ENCODE measurements around the gene FGF14.

Gene FGF14

GRCh38 chr13:101978552-101979315, 423.1 kb downstream of the FGF14 start:
- no peak overlapping the region for H3K4me3 ChIP-seq (replicated peaks; ENCODE audit: low read depth, low read length)
- TF ChIP-seq CTCF (IDR thresholded peaks at IDR 0.05; ENCODE audit: low read depth, low read length, missing control alignments) = no peak
- DNase-seq (ENCODE audit: extremely low read depth, low read depth) = no peak

DNA sequence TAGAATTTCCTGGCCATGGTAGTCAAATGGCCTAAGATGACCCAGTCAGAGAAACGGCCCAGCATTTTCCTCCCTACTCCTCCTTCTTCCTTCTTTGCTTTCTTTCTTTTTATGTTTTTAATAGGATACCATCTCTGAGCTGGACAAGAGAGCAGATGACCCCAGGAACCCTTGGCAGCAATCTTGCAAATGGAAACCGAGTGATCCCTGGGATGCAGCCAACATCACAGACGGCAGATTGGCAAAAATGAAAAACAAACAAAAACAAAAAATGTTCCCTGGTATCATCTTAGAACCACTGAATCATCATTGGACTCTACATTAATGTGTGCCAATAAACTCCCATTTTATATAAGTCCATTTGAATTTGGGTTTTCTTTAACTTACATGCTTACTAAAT, 424.4 kb downstream of the FGF14 start:
- no peak for DNase-seq (ENCODE audit: extremely low read depth, low read depth)
- TF ChIP-seq CTCF (IDR thresholded peaks at IDR 0.05; ENCODE audit: low read depth, low read length, missing control alignments) = no peak
- no peak overlapping the region for H3K4me3 ChIP-seq (replicated peaks; ENCODE audit: low read depth, low read length)

DNA sequence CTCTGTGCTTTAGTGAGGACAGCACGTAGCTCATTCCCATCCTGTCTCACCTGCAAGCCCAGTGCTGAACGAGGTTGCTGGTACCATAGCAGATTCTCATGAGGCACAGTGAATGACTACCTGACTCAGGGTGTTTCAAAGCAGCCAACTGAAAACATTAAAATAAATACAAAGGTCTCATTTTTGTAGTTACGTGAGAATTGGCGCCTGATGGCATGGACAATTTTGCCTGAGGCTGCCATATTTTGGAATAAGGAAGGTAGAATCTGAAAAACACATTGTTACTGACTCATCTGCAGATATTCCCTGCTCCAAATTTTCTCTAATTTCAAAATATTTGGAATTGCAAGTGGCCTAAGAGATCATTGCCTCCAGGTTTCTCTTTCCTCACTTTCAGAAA, 429.7 kb downstream of the FGF14 start:
- no peak for DNase-seq (ENCODE audit: extremely low read depth, low read depth)
- TF ChIP-seq CTCF (IDR thresholded peaks at IDR 0.05; ENCODE audit: low read depth, low read length, missing control alignments) = no peak
- no peak overlapping the region for H3K4me3 ChIP-seq (replicated peaks; ENCODE audit: low read depth, low read length)

- no peak for TF ChIP-seq CTCF (IDR thresholded peaks at IDR 0.05; ENCODE audit: low read depth, low read length, missing control alignments)
- no peak overlapping the region for H3K4me3 ChIP-seq (replicated peaks; ENCODE audit: low read depth, low read length)
- no peak for DNase-seq (ENCODE audit: extremely low read depth, low read depth)
Observed at GRCh38 chr13:101970341-101970740, 431.5 kb downstream of the FGF14 start.

GRCh38 chr13:101967781-101968180, 434.1 kb downstream of the FGF14 start:
- TF ChIP-seq CTCF (IDR thresholded peaks at IDR 0.05; ENCODE audit: low read depth, low read length, missing control alignments) = no peak
- DNase-seq (ENCODE audit: extremely low read depth, low read depth) = no peak
- no peak overlapping the region for H3K4me3 ChIP-seq (replicated peaks; ENCODE audit: low read depth, low read length)

DNA sequence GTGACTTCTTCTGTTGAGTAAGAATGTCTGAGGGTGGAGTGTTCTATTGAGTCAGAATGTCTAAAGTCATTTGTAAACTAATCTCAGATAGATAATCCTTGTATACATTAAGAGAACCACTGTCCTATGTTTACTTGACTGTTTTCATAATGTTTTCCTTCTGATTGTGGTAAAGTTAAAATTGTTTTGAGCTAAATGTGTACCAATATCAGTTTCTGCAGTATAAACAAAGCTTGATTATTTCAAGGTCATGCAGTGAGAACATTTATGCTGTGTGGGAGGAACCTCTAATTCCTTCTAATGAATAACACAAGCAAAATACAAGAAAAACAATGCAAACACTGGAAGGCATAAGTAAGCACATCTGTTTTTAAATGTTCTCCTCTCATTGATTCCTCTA, 434.6 kb downstream of the FGF14 start:
- DNase-seq (ENCODE audit: extremely low read depth, low read depth) = no peak
- TF ChIP-seq CTCF (IDR thresholded peaks at IDR 0.05; ENCODE audit: low read depth, low read length, missing control alignments) = no peak
- no peak overlapping the region for H3K4me3 ChIP-seq (replicated peaks; ENCODE audit: low read depth, low read length)

DNA sequence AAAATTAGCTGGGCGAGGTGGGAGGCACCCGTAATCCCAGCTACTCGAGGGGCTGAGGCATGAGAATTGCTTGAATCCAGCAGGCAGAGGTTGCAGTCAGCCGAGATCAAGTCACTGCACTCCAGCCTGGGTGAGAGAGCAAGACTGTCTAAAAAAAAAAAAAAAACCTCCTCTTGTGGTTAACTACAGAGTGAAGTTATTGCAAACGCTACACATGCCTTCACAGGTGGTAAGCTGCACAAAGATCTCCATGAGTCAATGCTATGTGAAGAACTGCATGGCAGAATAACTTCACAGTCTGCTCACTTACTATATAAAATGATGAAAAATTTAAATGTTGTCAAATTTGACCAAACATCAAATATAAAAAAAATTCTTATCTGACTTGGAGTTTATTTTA, 436.8 kb downstream of the FGF14 start:
- no peak for TF ChIP-seq CTCF (IDR thresholded peaks at IDR 0.05; ENCODE audit: low read depth, low read length, missing control alignments)
- no peak for DNase-seq (ENCODE audit: extremely low read depth, low read depth)

More for the DNA sequence above, 436.8 kb downstream of the FGF14 start:
- no peak overlapping the region for H3K4me3 ChIP-seq (replicated peaks; ENCODE audit: low read depth, low read length)

Data from HFF-Myc (cell line).